ENCODE results near the gene NPC2. TPM values are rescaled to one million over a fixed set of nuclear protein-coding genes. Genes with fewer than 3 reads are reported as not detected.

Gene NPC2
- total and polyA plus RNA-seq, 9 of the 15 experiments (the other 6 are each of a cell fraction or from before 2014, with no cell fraction given) = 16.6 to 74.1 (median 32.6) TPM

GRCh38 chr14:74501135-74501614, 8.1 kb upstream of the NPC2 start (continued):
- TF ChIP-seq ZNF655 (CRISPR knock-in tag; IDR thresholded peaks at IDR 0.05) (no peak), NRF1 (conservative IDR thresholded peaks at IDR 0.05 in 1 of 2, IDR thresholded peaks at IDR 0.05 in 1 of 2) (peak; percentile 26 to 33; a peak in 1 of 4 replicates), SRSF7 (optimal IDR thresholded peaks at IDR 0.05; ENCODE audit: low read depth, low read length) (no peak), PHF8 (IDR thresholded peaks at IDR 0.05; ENCODE audit: borderline replicate concordance, low read length) (no peak), MAFF (IDR thresholded peaks at IDR 0.05; ENCODE audit: low read length) (no peak), THRB (CRISPR knock-in tag; conservative IDR thresholded peaks at IDR 0.05) (no peak), ELK1 (CRISPR knock-in tag; IDR thresholded peaks at IDR 0.05) (no peak)
- TF ChIP-seq, protein P1, sequence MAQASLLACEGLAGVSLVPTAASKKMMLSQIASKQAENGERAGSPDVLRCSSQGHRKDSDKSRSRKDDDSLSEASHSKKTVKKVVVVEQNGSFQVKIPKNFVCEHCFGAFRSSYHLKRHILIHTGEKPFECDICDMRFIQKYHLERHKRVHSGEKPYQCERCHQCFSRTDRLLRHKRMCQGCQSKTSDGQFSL (CRISPR knock-in tag; IDR thresholded peaks at IDR 0.05) = no peak
- TF ChIP-seq, protein P1 (tag; IDR thresholded peaks at IDR 0.05) = no peak
- TF ChIP-seq, protein P2, sequence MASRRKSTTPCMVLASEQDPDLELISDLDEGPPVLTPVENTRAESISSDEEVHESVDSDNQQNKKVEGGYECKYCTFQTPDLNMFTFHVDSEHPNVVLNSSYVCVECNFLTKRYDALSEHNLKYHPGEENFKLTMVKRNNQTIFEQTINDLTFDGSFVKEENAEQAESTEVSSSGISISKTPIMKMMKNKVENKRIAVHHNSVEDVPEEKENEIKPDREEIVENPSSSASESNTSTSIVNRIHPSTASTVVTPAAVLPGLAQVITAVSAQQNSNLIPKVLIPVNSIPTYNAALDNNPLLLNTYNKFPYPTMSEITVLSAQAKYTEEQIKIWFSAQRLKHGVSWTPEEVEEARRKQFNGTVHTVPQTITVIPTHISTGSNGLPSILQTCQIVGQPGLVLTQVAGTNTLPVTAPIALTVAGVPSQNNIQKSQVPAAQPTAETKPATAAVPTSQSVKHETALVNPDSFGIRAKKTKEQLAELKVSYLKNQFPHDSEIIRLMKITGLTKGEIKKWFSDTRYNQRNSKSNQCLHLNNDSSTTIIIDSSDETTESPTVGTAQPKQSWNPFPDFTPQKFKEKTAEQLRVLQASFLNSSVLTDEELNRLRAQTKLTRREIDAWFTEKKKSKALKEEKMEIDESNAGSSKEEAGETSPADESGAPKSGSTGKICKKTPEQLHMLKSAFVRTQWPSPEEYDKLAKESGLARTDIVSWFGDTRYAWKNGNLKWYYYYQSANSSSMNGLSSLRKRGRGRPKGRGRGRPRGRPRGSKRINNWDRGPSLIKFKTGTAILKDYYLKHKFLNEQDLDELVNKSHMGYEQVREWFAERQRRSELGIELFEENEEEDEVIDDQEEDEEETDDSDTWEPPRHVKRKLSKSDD (conservative IDR thresholded peaks at IDR 0.05; ENCODE audit: low read length) = no peak

All from K562 (cell line).